T-helper 2 cell (primary cell): ENCODE measurements around the gene LAMA4.

Experiments
- DNase-seq, 5 experiments: peaks; one replicate each; pipeline versions ENCODE4 v3.0.0 to v3.0.0-alpha.2; 2012 to 2022

Gene LAMA4

DNA sequence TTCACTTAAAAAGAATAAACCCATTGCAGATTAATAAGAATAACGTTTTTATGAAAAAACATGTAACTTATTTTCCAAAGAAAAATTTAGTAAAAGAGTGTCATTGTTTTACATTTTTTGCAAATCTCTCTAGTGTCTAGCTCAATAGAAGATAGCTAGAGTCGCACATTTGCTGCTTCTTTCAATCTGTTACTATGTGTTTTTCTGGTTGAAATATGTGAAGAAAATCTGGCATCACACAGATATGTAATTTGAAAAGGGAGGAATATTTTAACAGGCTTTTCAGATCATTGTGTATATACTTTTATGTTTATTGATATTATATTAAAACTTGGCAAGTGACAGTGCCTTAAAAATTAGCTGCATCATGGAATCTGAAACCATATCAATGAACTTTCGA is 191.4 kb downstream of the LAMA4 start:
- no peak for DNase-seq

DNA sequence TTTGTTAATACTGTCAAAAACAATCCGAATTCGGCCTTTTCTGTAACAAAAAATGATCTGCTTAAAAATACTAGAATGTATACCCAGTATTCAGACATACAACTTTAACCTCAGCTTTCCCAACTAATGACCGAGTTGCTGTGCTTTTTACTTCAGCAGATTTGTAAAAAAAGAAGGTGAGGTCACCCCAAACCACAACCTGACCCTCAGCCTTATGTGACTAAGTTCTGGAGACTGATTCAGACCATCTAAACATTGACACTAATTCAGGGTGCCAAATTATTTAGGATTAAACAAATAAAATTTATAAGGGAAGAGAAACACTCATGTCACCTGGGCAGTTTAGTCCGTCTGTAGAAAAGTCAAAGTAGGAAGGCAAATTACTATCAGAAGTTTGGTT is 192.8 kb downstream of the LAMA4 start:
- no peak for DNase-seq
